ENCODE measurements around the gene TBC1D9B.
A peak's percentile ranks its signal among the peaks of the same experiment; 100 is the strongest.

The TBC1D9B gene

GRCh38 chr5:179820483-179821297, 87.0 kb downstream of the TBC1D9B start, which contains the start of gene SQSTM1:
SQSTM1 (plus strand) TSS chr5:179820905; CDS start chr5:179820937, 32 bp downstream.
- peak; percentile 82 for DNase-seq (ENCODE audit: low spot score)

DNA sequence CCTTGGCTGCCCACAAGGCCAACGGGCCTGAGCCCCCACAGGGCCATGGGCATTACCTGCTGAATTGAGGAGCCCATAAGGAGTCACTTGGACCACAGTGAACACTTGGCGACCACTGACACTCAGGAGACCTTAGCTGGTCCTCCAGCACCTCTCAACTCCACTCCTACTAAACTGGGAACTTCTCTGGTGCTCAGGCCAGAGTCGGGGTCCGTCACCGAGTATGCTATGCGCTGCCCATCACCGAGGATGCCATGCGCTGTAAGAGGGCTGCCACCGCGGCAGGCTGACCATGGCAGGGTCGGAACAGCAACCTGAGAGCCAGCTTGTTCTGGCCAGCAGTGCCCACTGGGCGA, 87.6 kb downstream of the TBC1D9B start:
- DNase-seq (ENCODE audit: low spot score), result no peak

DNA sequence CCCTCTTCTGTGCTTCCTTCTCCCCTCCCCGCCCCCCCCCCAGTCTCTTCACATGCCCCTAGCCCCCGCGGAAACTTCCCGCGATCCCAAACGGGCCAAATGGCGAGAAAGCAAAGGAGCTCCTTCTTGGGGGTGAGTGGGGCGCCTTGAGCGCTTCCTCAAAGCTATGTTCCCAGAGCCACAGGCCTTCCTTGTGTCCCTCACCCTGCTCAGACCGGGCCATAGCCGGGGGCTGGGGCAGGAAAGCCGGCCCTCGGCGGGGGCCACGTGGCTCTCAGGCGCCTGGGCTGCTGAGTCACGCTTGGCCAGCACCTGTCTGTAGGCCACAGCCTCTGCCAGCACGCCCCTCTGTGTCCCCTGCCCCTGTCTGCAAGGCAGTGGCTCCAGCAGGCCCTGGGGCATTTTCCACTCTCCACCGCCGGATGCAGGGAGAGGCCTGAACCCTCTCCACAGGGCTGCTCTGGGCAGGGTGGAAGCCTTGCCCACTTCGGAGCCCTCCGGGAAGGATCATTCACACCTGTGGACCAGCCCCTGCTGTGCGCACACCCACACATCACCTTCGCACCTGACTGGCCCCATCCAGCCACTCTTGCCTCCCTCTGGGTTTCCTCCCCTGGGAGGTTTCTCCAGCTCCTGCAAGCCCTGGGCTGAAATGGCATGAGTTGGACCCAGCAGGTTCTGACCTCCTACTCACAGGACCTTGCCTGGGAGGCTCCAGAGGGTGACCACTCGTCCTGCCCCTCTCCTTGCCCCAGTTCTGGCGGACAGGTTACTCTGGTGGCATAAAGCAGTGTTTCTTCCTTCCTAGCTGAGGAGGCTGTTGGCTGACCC, 88.2 kb downstream of the TBC1D9B start:
- peak; percentile 31 for DNase-seq (ENCODE audit: low spot score)

GRCh38 chr5:179818746-179819295, 88.9 kb downstream of the TBC1D9B start:
- DNase-seq (ENCODE audit: low spot score), result peak; percentile 91

- DNase-seq (ENCODE audit: low spot score), result no peak
Measured at GRCh38 chr5:179817890-179818745, 89.6 kb downstream of the TBC1D9B start.

GRCh38 chr5:179817470-179817840, 90.2 kb downstream of the TBC1D9B start:
- no peak for DNase-seq (ENCODE audit: low spot score)

GRCh38 chr5:179816796-179817469, 90.8 kb downstream of the TBC1D9B start:
- no peak for DNase-seq (ENCODE audit: low spot score)

DNA sequence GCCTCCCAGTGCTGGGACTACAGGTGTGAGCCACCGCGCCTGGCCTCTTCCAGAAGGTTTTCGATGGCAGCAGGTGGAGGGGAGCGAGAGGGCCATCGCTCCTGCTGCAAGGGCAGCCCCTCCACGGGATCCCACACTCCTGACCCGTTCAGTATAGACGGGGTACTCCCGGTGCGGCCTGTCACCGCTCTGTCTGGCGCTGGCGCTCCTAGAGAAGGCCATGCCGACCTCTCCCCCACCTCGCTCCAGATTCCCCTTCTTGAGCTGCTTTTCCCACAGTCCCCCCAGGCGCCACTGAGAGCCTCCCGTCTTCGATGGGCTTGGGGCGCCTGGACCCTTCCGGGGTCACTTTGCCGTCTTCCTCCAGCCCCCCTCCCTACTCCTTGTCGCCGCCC, 91.3 kb downstream of the TBC1D9B start:
- no peak for DNase-seq (ENCODE audit: low spot score)

GRCh38 chr5:179815491-179816249, 92.0 kb downstream of the TBC1D9B start:
- DNase-seq (ENCODE audit: low spot score), result no peak

GRCh38 chr5:179814090-179814489, 93.6 kb downstream of the TBC1D9B start:
- DNase-seq (ENCODE audit: low spot score), result no peak

DNA sequence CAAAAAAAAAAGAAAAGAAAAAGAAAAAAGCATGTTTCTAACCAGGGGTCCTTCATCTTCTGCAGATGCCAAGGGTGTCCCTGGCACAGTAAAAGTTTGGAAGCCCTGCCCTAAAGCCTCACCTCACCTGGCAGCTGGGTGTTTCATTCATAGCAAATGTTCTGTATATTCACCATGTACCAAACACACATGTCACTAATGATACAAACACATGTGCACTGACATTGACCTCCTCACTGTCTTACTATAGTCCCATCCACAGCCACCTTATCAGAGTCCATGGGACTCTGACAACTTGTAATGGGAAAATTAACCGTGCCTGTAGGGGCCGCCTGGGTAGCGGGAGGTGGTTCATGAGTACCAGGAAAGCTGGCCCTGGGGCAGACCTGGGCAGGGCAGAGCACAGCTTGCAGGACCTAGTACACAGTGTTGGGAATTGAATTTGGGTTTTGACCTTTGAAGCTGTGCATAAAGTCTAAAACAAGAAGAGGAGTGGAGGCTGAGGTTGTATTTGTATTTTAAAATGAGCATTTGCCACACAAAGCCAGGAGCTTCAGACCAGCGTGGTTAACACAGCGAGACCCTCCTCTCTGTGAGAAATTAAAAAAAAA, 94.6 kb downstream of the TBC1D9B start:
- no peak for DNase-seq (ENCODE audit: low spot score)

DNA sequence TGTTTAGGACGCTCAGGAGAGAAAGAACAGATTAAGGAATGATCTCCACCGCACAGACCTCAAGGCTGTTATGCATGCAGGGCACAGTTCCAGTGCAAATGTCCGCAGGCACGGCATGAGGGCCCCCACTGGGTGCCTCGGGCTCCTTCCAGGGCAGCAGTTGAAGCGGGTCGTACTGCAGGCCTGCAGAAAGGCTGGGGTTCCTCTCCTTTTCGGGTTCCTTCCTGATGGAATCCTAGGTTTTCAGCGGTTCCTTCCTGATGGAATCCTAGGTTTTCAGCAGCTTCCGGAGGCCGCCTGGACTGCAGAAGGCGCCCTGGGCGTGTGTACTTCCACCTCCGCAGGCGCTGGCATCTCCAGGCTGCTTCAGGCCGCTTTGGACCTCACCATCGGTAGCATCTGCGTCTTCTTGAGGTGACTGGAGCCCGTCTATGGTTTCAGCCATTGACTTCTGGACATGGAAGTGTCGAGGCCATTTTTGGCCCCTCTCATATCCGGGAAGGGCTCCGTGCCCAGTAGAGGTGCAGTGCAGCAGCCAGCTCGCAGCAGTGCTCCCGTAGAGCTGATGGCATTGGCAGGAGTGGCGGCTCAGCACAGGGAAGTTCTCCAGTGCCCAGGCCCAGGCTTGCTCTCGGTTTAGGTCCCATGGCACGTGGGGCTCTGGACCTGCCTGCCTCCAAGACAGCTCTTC, 95.4 kb downstream of the TBC1D9B start:
- DNase-seq (ENCODE audit: low spot score), result no peak

All from CD4-positive, alpha-beta T cell treated with Interleukin-15 for 4 hours (primary cell).